Measurements from ENCODE around the gene NEB. TPM values are rescaled to one million over a fixed set of nuclear protein-coding genes. Genes with fewer than 3 reads are reported as not detected.
"Not testable (repeated sequence)": the region's sequence is repeated elsewhere in the genome, so short reads cannot be mapped to it uniquely, and the experiment has no call there.

Gene NEB
- polyA plus RNA-seq, 1 donor from 2014 or later, result 1.4 TPM

DNA sequence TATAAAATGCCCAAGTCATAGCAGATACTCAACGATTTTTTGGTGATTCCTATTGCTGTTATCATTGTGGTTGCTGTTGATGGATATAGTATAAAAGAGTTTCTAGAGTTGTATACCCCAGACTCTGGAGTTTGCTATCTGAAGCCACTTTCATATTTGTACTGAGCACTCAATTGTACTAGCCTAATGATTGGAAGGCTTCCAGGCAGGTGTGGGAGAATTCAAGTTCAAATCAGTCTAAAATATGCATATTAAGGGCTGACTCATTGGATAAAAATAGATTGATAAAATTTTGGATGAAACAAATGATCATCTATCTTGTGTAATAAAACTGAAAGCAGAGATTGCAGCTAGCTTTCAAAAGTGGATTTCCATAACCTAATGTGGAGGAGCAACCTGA is 122.9 kb downstream of the NEB start:
- no peaks in the 10 kb centered on the region for H3K27me3 Mint-ChIP-seq
- H3K27ac Mint-ChIP-seq, result no peak overlapping the region
- peaks cover 0 to 7% (median 0%) of the 10 kb centered on the region in 3 donors for H3K4me1 Mint-ChIP-seq
- H3K36me3 Mint-ChIP-seq, result no peaks in the 10 kb centered on the region
- H3K4me3 Mint-ChIP-seq, result no peak overlapping the region
- H3K9me3 Mint-ChIP-seq, result peaks cover 0 to 1% (median 0%) of the 10 kb centered on the region in 3 donors

DNA sequence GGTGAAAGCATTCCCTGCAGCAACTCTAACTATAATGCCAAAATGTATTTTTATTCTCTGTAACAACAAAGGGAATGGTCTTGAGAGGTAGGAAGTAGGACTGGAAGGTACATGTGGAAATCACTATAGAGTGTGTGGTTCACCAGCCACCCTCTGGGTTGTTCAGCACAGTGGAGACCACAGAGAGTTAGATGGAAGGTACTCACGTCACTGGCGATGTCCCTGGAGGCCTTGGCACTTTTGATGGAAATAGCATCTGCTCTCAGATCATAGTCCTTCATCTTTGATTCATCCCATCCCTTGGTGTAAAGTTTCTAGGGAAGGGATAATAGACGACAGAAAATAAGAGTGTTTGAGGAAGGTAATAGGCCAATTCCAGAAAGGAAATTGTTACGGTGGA is 124.0 kb downstream of the NEB start:
- H3K9me3 Mint-ChIP-seq, result peaks cover 0 to 1% (median 0%) of the 10 kb centered on the region in 3 donors
- no peaks in the 10 kb centered on the region for H3K27me3 Mint-ChIP-seq
- H3K36me3 Mint-ChIP-seq, result no peaks in the 10 kb centered on the region
- H3K27ac Mint-ChIP-seq, result no peak overlapping the region
- no peak overlapping the region for H3K4me3 Mint-ChIP-seq
- H3K4me1 Mint-ChIP-seq, result peaks cover 0 to 7% (median 0%) of the 10 kb centered on the region in 3 donors

DNA sequence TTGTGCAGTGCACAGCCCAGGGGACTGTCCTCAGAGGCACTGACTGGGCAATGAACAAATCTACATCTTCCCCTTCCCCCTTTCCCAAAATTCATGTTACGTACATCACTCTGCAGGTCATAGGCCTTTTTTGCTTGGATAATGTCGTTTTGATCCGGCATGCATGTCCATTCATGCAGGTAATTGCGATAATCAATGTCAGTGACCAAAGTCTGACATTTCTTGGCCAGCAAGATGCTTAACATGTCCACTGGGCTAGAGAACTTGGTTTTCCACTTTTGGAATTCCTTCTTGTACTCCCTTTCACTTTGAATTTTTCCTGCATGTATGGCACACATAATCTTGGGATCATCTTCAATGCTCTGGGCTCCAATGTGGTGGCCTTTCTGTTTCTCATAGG is 124.6 kb downstream of the NEB start:
- H3K9me3 Mint-ChIP-seq, result peaks cover 0 to 1% (median 0%) of the 10 kb centered on the region in 3 donors
- H3K4me1 Mint-ChIP-seq, result peaks cover 0 to 7% (median 0%) of the 10 kb centered on the region in 3 donors
- no peak overlapping the region for H3K27ac Mint-ChIP-seq
- H3K27me3 Mint-ChIP-seq, result no peaks in the 10 kb centered on the region
- peak overlapping the region in 1 of 4 donors; percentile 49 for H3K4me3 Mint-ChIP-seq
- no peaks in the 10 kb centered on the region for H3K36me3 Mint-ChIP-seq

DNA sequence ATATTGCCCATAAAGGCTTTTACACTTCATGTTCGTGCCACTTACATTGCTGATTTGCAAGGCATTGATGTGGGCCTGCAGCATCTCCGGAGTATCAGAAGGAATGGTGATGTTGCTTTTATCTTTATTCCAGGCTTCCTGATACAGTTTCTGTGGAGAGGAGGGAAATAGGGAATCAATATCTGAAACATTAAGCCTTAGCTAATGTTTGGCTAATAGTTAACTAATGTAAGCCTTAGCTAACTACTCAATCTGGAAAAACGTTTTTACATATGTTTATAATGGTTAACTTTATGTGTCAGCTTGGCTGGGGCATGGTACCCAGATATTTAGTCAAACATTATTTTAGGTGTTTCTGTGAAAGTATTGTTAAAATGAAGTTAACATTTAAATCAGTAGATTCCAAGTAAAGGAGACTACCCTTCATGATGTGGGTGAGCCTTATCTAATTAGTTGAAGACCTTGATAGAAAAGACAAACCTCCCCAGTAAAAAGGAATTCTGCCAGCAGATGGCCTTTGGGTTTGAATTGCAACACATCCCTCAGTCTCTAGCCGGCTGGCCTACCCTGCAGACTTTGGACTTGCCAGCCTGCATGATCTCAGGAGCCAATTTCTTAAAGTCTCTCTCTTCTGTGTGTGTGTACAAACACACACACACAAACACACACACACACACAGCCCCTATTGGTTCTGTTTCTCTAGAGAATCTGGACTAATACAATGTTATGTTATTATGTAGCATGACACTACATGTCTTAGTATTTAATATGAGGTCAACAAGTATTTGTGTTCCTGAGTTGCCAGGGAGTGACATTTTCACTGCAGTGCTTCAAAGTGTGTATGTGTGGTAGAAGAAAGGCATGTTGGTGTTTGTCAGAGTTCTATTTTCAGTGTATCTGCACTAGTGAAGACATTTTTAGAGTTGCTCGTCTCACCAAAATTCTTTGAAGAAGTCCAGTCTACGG is 126.5 kb downstream of the NEB start:
- not testable (repeated sequence) for H3K4me1 Mint-ChIP-seq, H3K27ac Mint-ChIP-seq, H3K9me3 Mint-ChIP-seq, H3K36me3 Mint-ChIP-seq, H3K4me3 Mint-ChIP-seq, H3K27me3 Mint-ChIP-seq

DNA sequence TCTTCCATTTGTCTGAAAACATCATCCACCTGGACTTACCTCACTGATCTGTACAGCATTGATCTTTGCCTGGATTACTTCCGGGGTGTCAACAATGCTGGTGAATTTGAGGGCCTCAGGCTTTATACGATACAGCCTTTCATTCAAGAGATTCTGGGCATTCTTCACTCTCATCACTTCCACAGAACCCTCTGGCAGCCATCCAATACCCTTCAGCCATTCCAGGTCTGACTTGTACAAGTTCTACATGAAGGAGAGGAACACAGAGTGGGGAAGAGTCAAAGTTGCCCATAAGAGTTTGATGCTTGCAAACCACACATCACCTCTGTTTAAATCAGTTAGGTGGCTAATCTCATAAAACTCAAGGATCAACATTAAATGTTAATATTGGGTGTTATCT is 130.7 kb downstream of the NEB start:
- H3K4me1 Mint-ChIP-seq, H3K9me3 Mint-ChIP-seq, H3K4me3 Mint-ChIP-seq, H3K27ac Mint-ChIP-seq, H3K27me3 Mint-ChIP-seq, H3K36me3 Mint-ChIP-seq: not testable (repeated sequence)

DNA sequence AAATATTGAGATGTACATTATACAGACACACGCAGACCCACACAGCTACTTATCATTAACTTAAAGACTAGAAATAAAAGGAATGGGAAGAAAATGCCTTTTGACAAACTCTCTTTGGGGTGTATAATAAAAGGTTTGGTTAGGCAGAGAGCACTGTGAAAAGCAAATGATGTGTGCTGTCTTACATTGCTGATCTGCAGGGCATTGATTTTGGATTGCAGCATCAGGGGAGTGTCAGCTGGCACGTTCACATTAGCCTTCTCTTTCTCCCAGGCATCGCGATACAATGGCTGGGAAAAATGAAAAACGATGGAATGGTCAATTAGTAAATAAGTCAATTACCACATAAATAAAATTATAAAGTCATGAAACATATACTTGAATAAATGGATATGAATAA is 131.9 kb downstream of the NEB start:
- not testable (repeated sequence) for H3K4me3 Mint-ChIP-seq

DNA sequence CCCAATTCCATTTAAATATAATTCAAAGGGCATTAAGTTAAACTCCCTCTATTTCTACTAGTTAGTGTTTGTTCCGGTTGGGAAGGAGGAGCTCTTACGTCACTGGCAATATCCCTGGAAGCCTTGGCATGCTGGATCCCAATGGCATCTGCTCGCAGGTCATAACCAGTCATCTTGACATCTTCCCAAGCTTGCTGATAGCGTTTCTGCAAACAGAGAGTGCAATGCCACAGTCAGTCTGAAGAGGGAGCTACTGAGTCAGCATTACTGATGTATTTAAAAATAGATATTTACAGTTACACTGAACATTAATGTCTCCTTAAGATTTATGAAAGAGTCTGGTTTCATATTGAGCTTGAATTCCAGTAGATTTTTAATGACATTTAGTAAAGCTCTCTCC is 132.5 kb downstream of the NEB start:
- H3K27ac Mint-ChIP-seq, H3K36me3 Mint-ChIP-seq, H3K9me3 Mint-ChIP-seq, H3K4me3 Mint-ChIP-seq, H3K27me3 Mint-ChIP-seq, H3K4me1 Mint-ChIP-seq: not testable (repeated sequence)

More for the DNA sequence above, 131.9 kb downstream of the NEB start:
- H3K9me3 Mint-ChIP-seq, H3K36me3 Mint-ChIP-seq, H3K27ac Mint-ChIP-seq, H3K27me3 Mint-ChIP-seq, H3K4me1 Mint-ChIP-seq: not testable (repeated sequence)

DNA sequence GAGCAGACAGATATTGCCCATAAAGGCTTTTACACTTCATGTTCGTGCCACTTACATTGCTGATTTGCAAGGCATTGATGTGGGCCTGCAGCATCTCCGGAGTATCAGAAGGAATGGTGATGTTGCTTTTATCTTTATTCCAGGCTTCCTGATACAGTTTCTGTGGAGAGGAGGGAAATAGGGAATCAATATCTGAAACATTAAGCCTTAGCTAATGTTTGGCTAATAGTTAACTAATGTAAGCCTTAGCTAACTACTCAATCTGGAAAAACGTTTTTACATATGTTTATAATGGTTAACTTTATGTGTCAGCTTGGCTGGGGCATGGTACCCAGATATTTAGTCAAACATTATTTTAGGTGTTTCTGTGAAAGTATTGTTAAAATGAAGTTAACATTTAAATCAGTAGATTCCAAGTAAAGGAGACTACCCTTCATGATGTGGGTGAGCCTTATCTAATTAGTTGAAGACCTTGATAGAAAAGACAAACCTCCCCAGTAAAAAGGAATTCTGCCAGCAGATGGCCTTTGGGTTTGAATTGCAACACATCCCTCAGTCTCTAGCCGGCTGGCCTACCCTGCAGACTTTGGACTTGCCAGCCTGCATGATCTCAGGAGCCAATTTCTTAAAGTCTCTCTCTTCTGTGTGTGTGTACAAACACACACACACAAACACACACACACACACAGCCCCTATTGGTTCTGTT is 137.2 kb downstream of the NEB start:
- H3K9me3 Mint-ChIP-seq, H3K27me3 Mint-ChIP-seq, H3K4me3 Mint-ChIP-seq, H3K4me1 Mint-ChIP-seq, H3K27ac Mint-ChIP-seq, H3K36me3 Mint-ChIP-seq: not testable (repeated sequence)

DNA sequence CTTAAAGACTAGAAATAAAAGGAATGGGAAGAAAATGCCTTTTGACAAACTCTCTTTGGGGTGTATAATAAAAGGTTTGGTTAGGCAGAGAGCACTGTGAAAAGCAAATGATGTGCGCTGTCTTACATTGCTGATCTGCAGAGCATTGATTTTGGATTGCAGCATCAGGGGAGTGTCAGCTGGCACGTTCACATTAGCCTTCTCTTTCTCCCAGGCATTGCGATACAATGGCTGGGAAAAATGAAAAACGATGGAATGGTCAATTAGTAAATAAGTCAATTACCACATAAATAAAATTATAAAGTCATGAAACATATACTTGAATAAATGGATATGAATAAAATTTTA is 142.4 kb downstream of the NEB start:
- H3K4me3 Mint-ChIP-seq, H3K27ac Mint-ChIP-seq, H3K4me1 Mint-ChIP-seq, H3K9me3 Mint-ChIP-seq, H3K36me3 Mint-ChIP-seq, H3K27me3 Mint-ChIP-seq: not testable (repeated sequence)

DNA sequence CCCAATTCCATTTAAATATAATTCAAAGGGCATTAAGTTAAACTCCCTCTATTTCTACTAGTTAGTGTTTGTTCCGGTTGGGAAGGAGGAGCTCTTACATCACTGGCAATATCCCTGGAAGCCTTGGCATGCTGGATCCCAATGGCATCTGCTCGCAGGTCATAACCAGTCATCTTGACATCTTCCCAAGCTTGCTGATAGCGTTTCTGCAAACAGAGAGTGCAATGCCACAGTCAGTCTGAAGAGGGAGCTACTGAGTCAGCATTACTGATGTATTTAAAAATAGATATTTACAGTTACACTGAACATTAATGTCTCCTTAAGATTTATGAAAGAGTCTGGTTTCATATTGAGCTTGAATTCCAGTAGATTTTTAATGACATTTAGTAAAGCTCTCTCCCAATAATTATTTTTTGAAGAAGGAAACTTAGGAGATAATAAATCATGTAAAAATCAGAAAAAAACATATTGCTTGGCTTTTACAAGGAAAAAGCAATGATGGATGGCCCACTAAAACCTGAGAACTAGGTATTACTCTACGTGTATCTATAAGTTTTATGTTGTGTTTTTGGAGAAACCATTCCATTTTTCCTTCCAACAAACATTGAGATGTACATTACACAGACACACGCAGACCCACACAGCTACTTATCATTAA is 142.9 kb downstream of the NEB start:
- not testable (repeated sequence) for H3K4me3 Mint-ChIP-seq, H3K36me3 Mint-ChIP-seq, H3K4me1 Mint-ChIP-seq, H3K27me3 Mint-ChIP-seq, H3K9me3 Mint-ChIP-seq, H3K27ac Mint-ChIP-seq

DNA sequence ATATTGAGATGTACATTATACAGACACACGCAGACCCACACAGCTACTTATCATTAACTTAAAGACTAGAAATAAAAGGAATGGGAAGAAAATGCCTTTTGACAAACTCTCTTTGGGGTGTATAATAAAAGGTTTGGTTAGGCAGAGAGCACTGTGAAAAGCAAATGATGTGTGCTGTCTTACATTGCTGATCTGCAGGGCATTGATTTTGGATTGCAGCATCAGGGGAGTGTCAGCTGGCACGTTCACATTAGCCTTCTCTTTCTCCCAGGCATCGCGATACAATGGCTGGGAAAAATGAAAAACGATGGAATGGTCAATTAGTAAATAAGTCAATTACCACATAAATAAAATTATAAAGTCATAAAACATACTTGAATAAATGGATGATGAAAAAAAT is 153.0 kb downstream of the NEB start:
- not testable (repeated sequence) for H3K27ac Mint-ChIP-seq, H3K9me3 Mint-ChIP-seq, H3K36me3 Mint-ChIP-seq, H3K4me1 Mint-ChIP-seq, H3K27me3 Mint-ChIP-seq, H3K4me3 Mint-ChIP-seq

DNA sequence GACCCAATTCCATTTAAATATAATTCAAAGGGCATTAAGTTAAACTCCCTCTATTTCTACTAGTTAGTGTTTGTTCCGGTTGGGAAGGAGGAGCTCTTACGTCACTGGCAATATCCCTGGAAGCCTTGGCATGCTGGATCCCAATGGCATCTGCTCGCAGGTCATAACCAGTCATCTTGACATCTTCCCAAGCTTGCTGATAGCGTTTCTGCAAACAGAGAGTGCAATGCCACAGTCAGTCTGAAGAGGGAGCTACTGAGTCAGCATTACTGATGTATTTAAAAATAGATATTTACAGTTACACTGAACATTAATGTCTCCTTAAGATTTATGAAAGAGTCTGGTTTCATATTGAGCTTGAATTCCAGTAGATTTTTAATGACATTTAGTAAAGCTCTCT is 153.6 kb downstream of the NEB start:
- not testable (repeated sequence) for H3K27ac Mint-ChIP-seq

DNA sequence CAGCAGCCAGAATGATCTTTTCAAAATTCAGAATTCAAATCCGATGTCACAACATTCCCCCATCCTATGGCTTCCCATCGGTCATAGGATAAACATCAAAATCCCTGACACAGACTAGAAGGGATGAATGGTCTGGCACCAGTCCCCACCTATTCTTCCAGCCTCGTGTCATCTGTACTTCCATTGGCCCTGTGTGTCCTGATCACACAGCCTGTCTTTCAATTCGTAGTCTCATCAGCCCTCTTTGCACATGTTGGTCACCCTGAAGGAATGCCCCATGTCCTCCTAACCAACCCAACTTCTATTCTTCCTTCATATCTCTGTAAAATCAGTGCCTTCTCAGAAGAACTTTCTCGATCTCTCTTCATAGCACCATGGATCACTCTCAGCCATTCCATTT is 157.2 kb downstream of the NEB start:
- Mint-ChIP-seq H3K9me3 (no peaks in the 10 kb centered on the region), H3K36me3 (no peaks in the 10 kb centered on the region), H3K4me1 (no peaks in the 10 kb centered on the region), H3K27ac (no peak overlapping the region), H3K4me3 (no peak overlapping the region), H3K27me3 (no peaks in the 10 kb centered on the region)

More for the DNA sequence above, 153.6 kb downstream of the NEB start:
- H3K36me3 Mint-ChIP-seq, H3K27me3 Mint-ChIP-seq, H3K9me3 Mint-ChIP-seq, H3K4me1 Mint-ChIP-seq, H3K4me3 Mint-ChIP-seq: not testable (repeated sequence)

DNA sequence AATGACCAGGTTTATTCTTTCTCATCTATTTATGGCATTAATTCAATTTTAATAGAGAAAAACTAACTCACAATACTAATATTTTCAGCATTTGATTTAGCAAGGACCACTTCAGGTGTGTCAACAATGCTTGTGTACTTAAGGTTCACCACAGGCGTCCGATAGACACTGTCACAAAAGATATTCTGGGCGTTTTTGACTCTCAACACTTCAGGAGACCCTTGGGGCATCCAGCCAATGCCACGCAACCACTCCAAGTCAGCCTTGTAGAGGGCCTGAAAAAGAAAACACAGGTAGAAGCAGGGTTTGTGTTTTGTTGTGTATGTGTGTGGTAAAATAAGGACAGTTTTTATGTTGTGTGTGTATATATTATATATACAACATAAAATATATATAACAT is 158.2 kb downstream of the NEB start:
- no peaks in the 10 kb centered on the region for H3K4me1 Mint-ChIP-seq
- no peak overlapping the region for H3K27ac Mint-ChIP-seq
- H3K4me3 Mint-ChIP-seq, result no peak overlapping the region
- no peaks in the 10 kb centered on the region for H3K9me3 Mint-ChIP-seq
- no peaks in the 10 kb centered on the region for H3K27me3 Mint-ChIP-seq
- no peaks in the 10 kb centered on the region for H3K36me3 Mint-ChIP-seq

DNA sequence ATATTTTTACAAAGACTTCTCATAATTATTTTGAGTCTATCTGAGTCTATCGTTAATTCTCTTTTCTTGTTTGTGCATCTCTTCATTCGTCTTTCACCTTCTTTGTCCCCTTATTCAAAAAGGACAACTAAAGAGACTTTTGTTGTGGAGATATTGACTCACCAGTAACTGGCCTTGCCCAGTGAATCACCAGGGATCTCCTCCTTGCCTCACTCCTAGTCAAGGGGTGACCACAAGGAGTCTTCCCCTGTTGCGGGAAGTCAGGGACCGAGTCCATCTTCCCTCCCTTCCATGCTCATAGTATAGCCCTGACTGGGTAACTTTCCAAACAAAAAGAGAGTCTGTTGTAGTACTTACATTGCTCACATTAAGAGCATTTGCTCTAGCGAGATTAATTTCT is 158.9 kb downstream of the NEB start:
- Mint-ChIP-seq H3K9me3 (no peaks in the 10 kb centered on the region), H3K27ac (no peak overlapping the region), H3K36me3 (no peaks in the 10 kb centered on the region), H3K27me3 (no peaks in the 10 kb centered on the region), H3K4me1 (no peaks in the 10 kb centered on the region), H3K4me3 (no peak overlapping the region)

DNA sequence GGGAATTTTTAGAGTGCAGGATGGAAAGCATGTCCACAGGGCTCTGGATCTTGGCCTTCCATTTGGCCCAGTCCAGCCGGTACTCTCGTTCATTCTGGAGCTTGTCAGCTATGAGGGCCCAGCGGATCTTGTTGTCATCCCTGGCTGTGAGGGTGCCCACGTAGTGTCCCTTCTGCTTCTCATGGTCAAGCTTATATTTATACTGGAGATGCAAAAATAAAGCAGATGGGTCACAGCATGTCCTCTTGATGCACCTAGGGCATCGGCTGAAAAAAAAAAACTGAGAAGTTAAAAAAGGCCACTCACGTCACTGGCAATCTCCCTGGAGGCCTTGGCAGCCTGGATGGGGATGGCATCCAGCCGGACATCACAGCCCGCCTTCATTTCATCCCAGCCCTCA is 164.1 kb downstream of the NEB start:
- no peaks in the 10 kb centered on the region for H3K27me3 Mint-ChIP-seq
- H3K27ac Mint-ChIP-seq, result no peak overlapping the region
- H3K4me1 Mint-ChIP-seq, result no peaks in the 10 kb centered on the region
- no peaks in the 10 kb centered on the region for H3K9me3 Mint-ChIP-seq
- H3K4me3 Mint-ChIP-seq, result no peak overlapping the region
- no peaks in the 10 kb centered on the region for H3K36me3 Mint-ChIP-seq
